WTC11 (cell line): ENCODE measurements around the gene CDK2. TPM values are rescaled to one million over a fixed set of nuclear protein-coding genes. Genes with fewer than 3 reads are reported as not detected.

Source experiments
- ATAC-seq: fragments of 200-7000 bp; cut with Tn5 transposase; 2 replicates; pipeline ENCODE4 v1.10.0; 2021; ENCODE audit warnings: mild to moderate bottlenecking, moderate library complexity
- CTCF ChIA-PET: fragments of 300-600 bp; sonication (Branson Sonifier 250); formaldehyde crosslinking; loops from one replicate; lab custom pipeline; 2021; ENCODE audit warnings: antibody characterized with exemption; lab: Charles Lee
- POLR2A ChIA-PET: fragments of 350-600 bp; sonication (Branson Sonifier 250); formaldehyde crosslinking; loops from one replicate; lab custom pipeline; 2021; ENCODE audit warnings: antibody characterized with exemption; lab: Charles Lee
- DNase-seq: peaks from one replicate; pipeline ENCODE4 v3.0.0; 2021; ENCODE audit warnings: low spot score
- H3K27ac Mint-ChIP-seq: 2 replicates; pipeline ENCODE4 v1.8.0; 2021; ENCODE audit warnings: mixed read lengths
- H3K27me3 Mint-ChIP-seq: 2 replicates; pipeline ENCODE4 v1.8.0; 2021; ENCODE audit warnings: low read depth, mild to moderate bottlenecking, moderate library complexity, mixed read lengths
- H3K36me3 Mint-ChIP-seq: 2 replicates; pipeline ENCODE4 v1.8.0; 2021; ENCODE audit warnings: mixed read lengths
- H3K4me1 Mint-ChIP-seq: 2 replicates; pipeline ENCODE4 v1.8.0; 2022; ENCODE audit warnings: mixed read lengths
- H3K4me3 Mint-ChIP-seq: 2 replicates; pipeline ENCODE4 v1.8.0; 2021; ENCODE audit warnings: mild to moderate bottlenecking, moderate library complexity, mixed read lengths
- H3K9me3 Mint-ChIP-seq: 2 replicates; pipeline ENCODE4 v1.8.0; 2021; ENCODE audit warnings: mixed read lengths
- ATF1 ChIP-seq: sonication (generic); formaldehyde crosslinking; IDR thresholded peaks from 2 replicates; pipeline ENCODE4 v1.8.1; 2023; ENCODE audit warnings: mild to moderate bottlenecking, moderate library complexity, missing genetic modification reagents
- ATF2 ChIP-seq: sonication (generic); formaldehyde crosslinking; IDR thresholded peaks from 2 replicates; pipeline ENCODE4 v1.8.1; 2022; ENCODE audit warnings: low read depth, missing genetic modification reagents, borderline replicate concordance
- CBFB ChIP-seq: sonication (generic); formaldehyde crosslinking; IDR thresholded peaks from 2 replicates; pipeline ENCODE4 v1.8.1; 2022; ENCODE audit warnings: mild to moderate bottlenecking, low read depth, missing genetic modification reagents
- CREM ChIP-seq: sonication (generic); formaldehyde crosslinking; IDR thresholded peaks from 2 replicates; pipeline ENCODE4 v1.8.1; 2022; ENCODE audit warnings: mild to moderate bottlenecking, missing genetic modification reagents, moderate library complexity
- CTCF ChIP-seq: fragments of 200-600 bp; IDR thresholded peaks from 2 replicates; pipeline ENCODE4 v1.8.0; 2022; ENCODE audit warnings: antibody characterized with exemption
- E2F1 ChIP-seq: sonication (generic); formaldehyde crosslinking; IDR thresholded peaks from 2 replicates; pipeline ENCODE4 v1.8.0; 2022; ENCODE audit warnings: mild to moderate bottlenecking, missing genetic modification reagents
- ELF4 ChIP-seq: sonication (generic); formaldehyde crosslinking; IDR thresholded peaks from 2 replicates; pipeline ENCODE4 v1.8.1; 2022; ENCODE audit warnings: low read depth, mild to moderate bottlenecking, moderate library complexity, missing genetic modification reagents
- ERG ChIP-seq: fragments of 250-450 bp; sonication (Bioruptor Pico); IDR thresholded peaks from 2 replicates; pipeline ENCODE4 v1.8.0; 2021; ENCODE audit warnings: mild to moderate bottlenecking
- ETV6 ChIP-seq: sonication (generic); formaldehyde crosslinking; IDR thresholded peaks from 2 replicates; pipeline ENCODE4 v1.8.1; 2022; ENCODE audit warnings: mild to moderate bottlenecking, missing genetic modification reagents
- FOXK1 ChIP-seq: sonication (generic); formaldehyde crosslinking; IDR thresholded peaks from 2 replicates; pipeline ENCODE4 v1.8.0; 2022; ENCODE audit warnings: mild to moderate bottlenecking, moderate library complexity, missing genetic modification reagents
- GRHL2 ChIP-seq: fragments of 250-450 bp; sonication (Bioruptor Pico); IDR thresholded peaks from 2 replicates; pipeline ENCODE4 v1.8.0; 2022; ENCODE audit warnings: mild to moderate bottlenecking, moderate library complexity; ENCODE audit not compliant: insufficient replicate concordance, severe bottlenecking
- HMGA2 ChIP-seq: fragments of 250-450 bp; sonication (Bioruptor Pico); IDR thresholded peaks from 2 replicates; pipeline ENCODE4 v1.4.0; 2021; ENCODE audit warnings: mild to moderate bottlenecking, moderate library complexity
- MXD4 ChIP-seq: fragments of 250-450 bp; sonication (Bioruptor Pico); IDR thresholded peaks from 2 replicates; pipeline ENCODE4 v1.8.0; 2021; ENCODE audit warnings: mild to moderate bottlenecking, moderate library complexity, borderline replicate concordance
- MYBL2 ChIP-seq: sonication (generic); formaldehyde crosslinking; IDR thresholded peaks from 2 replicates; pipeline ENCODE4 v1.8.1; 2023; ENCODE audit warnings: mild to moderate bottlenecking, moderate library complexity, missing genetic modification reagents
- PREB ChIP-seq: sonication (generic); formaldehyde crosslinking; IDR thresholded peaks from 2 replicates; pipeline ENCODE4 v1.8.1; 2022; ENCODE audit warnings: mild to moderate bottlenecking, missing genetic modification reagents, moderate library complexity, borderline replicate concordance
- SMAD3 ChIP-seq: sonication (generic); formaldehyde crosslinking; IDR thresholded peaks from 2 replicates; pipeline ENCODE4 v1.8.0; 2022; ENCODE audit warnings: missing genetic modification reagents, mild to moderate bottlenecking, borderline replicate concordance
- SOX15 ChIP-seq: fragments of 250-450 bp; sonication (Bioruptor Pico); IDR thresholded peaks from 2 replicates; pipeline ENCODE4 v1.9.0; 2021; ENCODE audit warnings: mild to moderate bottlenecking
- SP1 ChIP-seq: sonication (generic); formaldehyde crosslinking; conservative IDR thresholded peaks from 2 replicates; pipeline ENCODE4 v1.8.1; 2022; ENCODE audit warnings: missing genetic modification reagents
- TCF7 ChIP-seq: sonication (generic); formaldehyde crosslinking; IDR thresholded peaks from 2 replicates; pipeline ENCODE4 v1.8.0; 2022; ENCODE audit warnings: mild to moderate bottlenecking, low read depth, missing genetic modification reagents, moderate library complexity
- TP53 ChIP-seq: sonication (generic); formaldehyde crosslinking; IDR thresholded peaks from 2 replicates; pipeline ENCODE4 v1.8.1; 2023; ENCODE audit warnings: mild to moderate bottlenecking, missing genetic modification reagents
- ZBTB21 ChIP-seq: sonication (generic); formaldehyde crosslinking; IDR thresholded peaks from 2 replicates; pipeline ENCODE4 v1.8.1; 2023; ENCODE audit warnings: mild to moderate bottlenecking, missing genetic modification reagents, borderline replicate concordance
- ZBTB43 ChIP-seq: sonication (generic); formaldehyde crosslinking; IDR thresholded peaks from 2 replicates; pipeline ENCODE4 v1.8.1; 2023; ENCODE audit warnings: mild to moderate bottlenecking, missing genetic modification reagents
- ZNF138 ChIP-seq: sonication (generic); formaldehyde crosslinking; conservative IDR thresholded peaks from 2 replicates; pipeline ENCODE4 v1.8.1; 2022; ENCODE audit warnings: mild to moderate bottlenecking, moderate library complexity, missing genetic modification reagents
- ZNF219 ChIP-seq: sonication (generic); formaldehyde crosslinking; IDR thresholded peaks from 2 replicates; pipeline ENCODE4 v1.8.0; 2023; ENCODE audit warnings: missing genetic modification reagents, mild to moderate bottlenecking, borderline replicate concordance
- ZNF423 ChIP-seq: fragments of 250-450 bp; sonication (Bioruptor Pico); IDR thresholded peaks from 2 replicates; pipeline ENCODE4 v2.1.2; 2022; ENCODE audit warnings: mild to moderate bottlenecking, moderate library complexity
- ZNF425 ChIP-seq: fragments of 250-450 bp; sonication (Bioruptor Pico); conservative IDR thresholded peaks from 2 replicates; pipeline ENCODE4 v1.9.0; 2021; ENCODE audit warnings: mild to moderate bottlenecking
- total RNA-seq: library from RNA; stranded (reverse); gene quantifications from 3 replicates; pipeline ENCODE4 v1.2.3, GENCODE V29; 2021

Gene CDK2
- total RNA-seq, 1 experiment from 2014 or later = 43.1 TPM

- Mint-ChIP-seq H3K4me3 (no peak overlapping the region), H3K27ac (peak overlapping the region; percentile 66; the same call in 1 of the 2 replicates), H3K27me3 (no peaks in the 10 kb centered on the region), H3K9me3 (no peaks in the 10 kb centered on the region), H3K36me3 (0 out of 2 replicates have a peak, but pooled peaks cover 5% of the 10 kb centered on the region), H3K4me1 (0 out of 2 replicates have a peak, but pooled peaks cover under 1% of the 10 kb centered on the region)
- CTCF ChIA-PET = interaction anchor here (1.0 to 1.3 kb wide), 5 partner anchors 15 to 193 kb away, joined by 3 to 5 read pairs (median 3); partner anchors contain the start of genes RAB5B and SUOX
- TF ChIP-seq SMAD3 (CRISPR knock-in tag) (no peak), SP1 (CRISPR knock-in tag) (no peak), SOX15 (CRISPR knock-in tag) (no peak), ELF4 (CRISPR knock-in tag) (no peak), ERG (CRISPR knock-in tag) (no peak), FOXK1 (no peak), MYBL2 (CRISPR knock-in tag) (no peak), ATF2 (CRISPR knock-in tag) (no peak), HMGA2 (no peak), ZNF425 (CRISPR knock-in tag) (no peak), GRHL2 (CRISPR knock-in tag) (no peak), CREM (CRISPR knock-in tag) (no peak), TCF7 (CRISPR knock-in tag) (no peak), MXD4 (CRISPR knock-in tag) (no peak)
- DNase-seq = no peak
- no peak for ATAC-seq
- POLR2A ChIA-PET = interaction anchor here (0.7 kb wide), 1 partner anchor 256 kb away, joined by 3 read pairs; no protein-coding TSS in a partner anchor
Measured at GRCh38 chr12:56014205-56014604, 47.6 kb downstream of the CDK2 start.

- DNase-seq = no peak
- CTCF ChIA-PET = no interaction called here
- TF ChIP-seq TP53 (no peak), ZNF138 (CRISPR knock-in tag) (no peak), ZBTB21 (no peak), E2F1 (CRISPR knock-in tag) (no peak), CBFB (CRISPR knock-in tag) (no peak), ATF1 (CRISPR knock-in tag) (no peak), ETV6 (no peak), PREB (CRISPR knock-in tag) (no peak), SMAD3 (CRISPR knock-in tag) (no peak), ZBTB43 (CRISPR knock-in tag) (no peak), CTCF (no peak), ZNF423 (CRISPR knock-in tag) (no peak), ZNF219 (CRISPR knock-in tag) (no peak)
Measured at GRCh38 chr12:56017181-56017580, 50.6 kb downstream of the CDK2 start.

More at GRCh38 chr12:56017181-56017580, 50.6 kb downstream of the CDK2 start:
- Mint-ChIP-seq H3K36me3 (0 out of 2 replicates have a peak, but pooled peaks cover 5% of the 10 kb centered on the region), H3K27me3 (no peaks in the 10 kb centered on the region), H3K27ac (no peak overlapping the region; the same call in 1 of the 2 replicates), H3K4me3 (no peak overlapping the region), H3K4me1 (peaks cover 24% of the 10 kb centered on the region), H3K9me3 (no peaks in the 10 kb centered on the region)
- POLR2A ChIA-PET = no interaction called here
- ATAC-seq = no peak
